K562 (cell line): ENCODE results near the gene SHB. TPM values are rescaled to one million over a fixed set of nuclear protein-coding genes. Genes with fewer than 3 reads are reported as not detected.

Experiments
- CREB1 ChIP-seq, 2 experiments: sonication (generic) in 1 of 2; formaldehyde crosslinking in 1 of 2; IDR thresholded peaks; 2 replicates each; pipeline versions ENCODE4 v1.6.1 to v1.8.0; 2012 to 2022; ENCODE audit warnings: inconsistent platforms in 1 of 2, mild to moderate bottlenecking in 1 of 2, missing genetic modification reagents in 1 of 2, moderate library complexity in 1 of 2
- ESRRB ChIP-seq: fragments of 250-450 bp; sonication (Bioruptor Pico); IDR thresholded peaks from 2 replicates; pipeline ENCODE4 v1.5.0; 2020; ENCODE audit warnings: mild to moderate bottlenecking, moderate library complexity, borderline replicate concordance
- EWSR1 ChIP-seq: fragments of 450-650 bp; IDR thresholded peaks from 2 replicates; pipeline ENCODE4 v1.6.1; 2018; ENCODE audit warnings: borderline replicate concordance, mild to moderate bottlenecking, low read depth, moderate library complexity; ENCODE audit not compliant: partially characterized antibody
- GTF2A2 ChIP-seq: IDR thresholded peaks from 2 replicates; pipeline ENCODE4 v1.6.1; 2016; ENCODE audit warnings: mild to moderate bottlenecking, missing genetic modification characterization, missing compliant biosample characterization
- HDAC2 ChIP-seq: fragments of 450-650 bp; IDR thresholded peaks from 2 replicates; pipeline ENCODE4 v1.6.1; 2016; ENCODE audit warnings: mild to moderate bottlenecking
- IRF2 ChIP-seq: sonication (generic); formaldehyde crosslinking; IDR thresholded peaks from 2 replicates; pipeline ENCODE4 v1.8.1; 2022; ENCODE audit warnings: mild to moderate bottlenecking, missing genetic modification reagents
- KDM1A ChIP-seq, 2 experiments: fragments of 450-650 bp; IDR thresholded peaks; 2 replicates each; pipeline ENCODE4 v1.6.1; 2016; ENCODE audit warnings: mild to moderate bottlenecking in 2 of 2
- KLF1 ChIP-seq: fragments of 450-650 bp; IDR thresholded peaks from 2 replicates; pipeline ENCODE4 v1.6.1; 2016; ENCODE audit warnings: missing genetic modification characterization, missing compliant biosample characterization
- RFX5 ChIP-seq: IDR thresholded peaks from 2 replicates; pipeline ENCODE4 v1.6.1; 2011; ENCODE audit warnings: low read depth, mild to moderate bottlenecking, improper control_type of control experiment, low read length
- SAP30 ChIP-seq: fragments of 200-600 bp; sonication (generic); IDR thresholded peaks from 2 replicates; pipeline ENCODE4 v1.6.1; 2012; ENCODE audit warnings: borderline replicate concordance, low read depth, mild to moderate bottlenecking, moderate library complexity, low read length, control low read depth, inconsistent platforms; ENCODE audit not compliant: insufficient read depth, poor library complexity, severe bottlenecking
- SMARCA5 ChIP-seq: fragments of 450-650 bp; IDR thresholded peaks from 2 replicates; pipeline ENCODE4 v1.6.1; 2016
- SNRNP70 ChIP-seq: fragments of 200-400 bp; formaldehyde crosslinking; optimal IDR thresholded peaks from 2 replicates; pipeline ENCODE3; 2017; ENCODE audit warnings: low read depth, low read length
- TCF7 ChIP-seq: sonication (generic); IDR thresholded peaks from 2 replicates; pipeline ENCODE4 v1.6.1; 2016; ENCODE audit warnings: antibody characterized with exemption, borderline replicate concordance
- YBX1 ChIP-seq: fragments of 450-650 bp; IDR thresholded peaks from 2 replicates; pipeline ENCODE4 v1.7.1; 2016; ENCODE audit warnings: mild to moderate bottlenecking
- ZC3H11A ChIP-seq: IDR thresholded peaks from 2 replicates; pipeline ENCODE4 v1.6.1; 2012; ENCODE audit warnings: low read depth, low read length, improper control_type of control experiment
- ZNF551 ChIP-seq: fragments of 250-450 bp; sonication (Bioruptor Pico); IDR thresholded peaks from 2 replicates; pipeline ENCODE4 v1.5.0; 2021; ENCODE audit warnings: mild to moderate bottlenecking, moderate library complexity
- ZNF766 ChIP-seq: fragments of 200-800 bp; sonication (Bioruptor generic); conservative IDR thresholded peaks from 2 replicates; pipeline ENCODE4 v1.6.1; 2016; ENCODE audit warnings: missing genetic modification characterization, missing compliant biosample characterization
- polyA plus RNA-seq, 8 experiments: library from polyadenylated mRNA; depleted of rRNA in 4 of 8; stranded (reverse) in 5 of 8; unstranded in 3 of 8; fragments of >200 nt; fragmentation: Nextera tagmentation in 2 of 8; fragmentation: Illumina TruSeq in 1 of 8; extraction: Ambion mirVana in 2 of 8; extraction: Trizol in 1 of 8; gene quantifications; 2 replicates each; pipeline versions ENCODE4 v1.2.1 to v1.2.3, GENCODE V29; 2011 to 2014; ENCODE audit warnings: inconsistent platforms in 1 of 8, missing spikeins in 1 of 8
- total RNA-seq, 7 experiments: library from RNA; depleted of rRNA in 6 of 7; stranded (reverse); fragments of >200 nt in 6 of 7; fragmentation: Illumina TruSeq in 2 of 7; extraction: Trizol in 2 of 7; gene quantifications; 2 replicates each; pipeline versions ENCODE4 v1.2.1 to v1.2.3, GENCODE V29; 2011 to 2021; ENCODE audit warnings: low replicate concordance in 1 of 7
- TF ChIP-seq, protein P1 (sequence below): fragments of 250-450 bp; sonication (Bioruptor Pico); IDR thresholded peaks from 2 replicates; pipeline ENCODE4 v1.9.0; 2021; ENCODE audit warnings: mild to moderate bottlenecking, inconsistent platforms
- TF ChIP-seq, protein P2 (sequence below), 2 experiments: fragments of 450-650 bp; conservative IDR thresholded peaks; 2 replicates each; pipeline ENCODE4 v1.6.1; 2017; ENCODE audit warnings: mild to moderate bottlenecking in 2 of 2, moderate library complexity in 2 of 2
- TF ChIP-seq, protein P3 (sequence below), 2 experiments: fragments of 450-650 bp in 1 of 2; sonication (generic) in 1 of 2; formaldehyde crosslinking in 1 of 2; IDR thresholded peaks in 1 of 2; conservative IDR thresholded peaks in 1 of 2; 2 replicates each; pipeline versions ENCODE4 v1.6.1 to v1.8.1; 2016 to 2023; ENCODE audit warnings: mild to moderate bottlenecking in 2 of 2, moderate library complexity in 2 of 2, inconsistent platforms in 1 of 2, missing genetic modification reagents in 1 of 2
- TF ChIP-seq, protein P4 (sequence below): fragments of 450-650 bp; IDR thresholded peaks from 2 replicates; pipeline ENCODE4 v1.6.1; 2016; ENCODE audit warnings: antibody characterized with exemption

SHB gene
- total and polyA plus RNA-seq, 9 of the 15 experiments (the other 6 are each of a cell fraction or from before 2014, with no cell fraction given) = 0.78 to 16.0 (median 5.3) TPM

DNA sequence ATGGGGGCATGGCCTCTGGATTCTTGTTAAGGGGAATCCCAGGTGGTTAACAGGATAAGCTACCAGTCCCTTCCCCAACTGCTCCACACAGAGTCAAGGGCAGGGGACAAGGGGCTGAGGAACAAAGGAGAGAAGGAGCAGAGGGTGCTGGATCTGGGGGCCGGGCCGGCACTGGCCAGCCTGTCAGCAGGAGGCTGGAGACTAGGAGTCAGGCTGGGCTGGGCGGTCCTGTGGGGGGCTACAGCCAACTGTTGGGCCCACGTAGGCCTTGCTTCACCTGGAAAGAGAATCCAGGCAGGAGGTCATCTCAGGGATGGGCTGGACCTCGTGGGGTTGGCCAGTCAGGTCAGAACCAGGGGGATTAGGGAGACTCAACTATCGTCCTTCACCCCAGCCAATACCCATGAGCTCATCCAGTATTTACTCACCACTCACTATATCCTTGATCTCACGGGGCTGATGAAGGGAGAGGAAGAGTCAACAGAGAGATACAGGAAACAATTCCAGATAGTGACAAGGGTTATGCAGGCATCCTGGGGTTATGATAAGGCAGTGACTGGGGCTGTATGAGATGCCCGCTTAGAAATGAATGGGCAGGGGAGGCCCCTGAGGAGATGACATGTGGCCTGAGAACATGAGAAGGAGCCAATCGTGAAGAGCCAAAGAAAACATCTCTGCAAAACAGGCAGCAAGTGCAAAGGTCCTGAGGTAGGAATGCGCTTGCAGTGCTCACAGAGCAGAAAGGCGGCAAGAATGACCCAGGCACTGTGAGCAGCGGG is 117.2 kb downstream of the SHB start (continued):
- no peak for TF ChIP-seq ZNF766
- TF ChIP-seq YBX1 = no peak
- TF ChIP-seq EWSR1 = no peak
- no peak for TF ChIP-seq TCF7
- TF ChIP-seq ZC3H11A = no peak
- no peak for TF ChIP-seq CREB1 (IDR thresholded peaks at IDR 0.05)
- no peak for TF ChIP-seq CREB1 (CRISPR knock-in tag; IDR thresholded peaks at IDR 0.05)
- peak; percentile 85 for TF ChIP-seq SMARCA5
- TF ChIP-seq, protein P1, sequence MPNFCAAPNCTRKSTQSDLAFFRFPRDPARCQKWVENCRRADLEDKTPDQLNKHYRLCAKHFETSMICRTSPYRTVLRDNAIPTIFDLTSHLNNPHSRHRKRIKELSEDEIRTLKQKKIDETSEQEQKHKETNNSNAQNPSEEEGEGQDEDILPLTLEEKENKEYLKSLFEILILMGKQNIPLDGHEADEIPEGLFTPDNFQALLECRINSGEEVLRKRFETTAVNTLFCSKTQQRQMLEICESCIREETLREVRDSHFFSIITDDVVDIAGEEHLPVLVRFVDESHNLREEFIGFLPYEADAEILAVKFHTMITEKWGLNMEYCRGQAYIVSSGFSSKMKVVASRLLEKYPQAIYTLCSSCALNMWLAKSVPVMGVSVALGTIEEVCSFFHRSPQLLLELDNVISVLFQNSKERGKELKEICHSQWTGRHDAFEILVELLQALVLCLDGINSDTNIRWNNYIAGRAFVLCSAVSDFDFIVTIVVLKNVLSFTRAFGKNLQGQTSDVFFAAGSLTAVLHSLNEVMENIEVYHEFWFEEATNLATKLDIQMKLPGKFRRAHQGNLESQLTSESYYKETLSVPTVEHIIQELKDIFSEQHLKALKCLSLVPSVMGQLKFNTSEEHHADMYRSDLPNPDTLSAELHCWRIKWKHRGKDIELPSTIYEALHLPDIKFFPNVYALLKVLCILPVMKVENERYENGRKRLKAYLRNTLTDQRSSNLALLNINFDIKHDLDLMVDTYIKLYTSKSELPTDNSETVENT (CRISPR knock-in tag) = no peak
- no peak for TF ChIP-seq GTF2A2 (tag)
- no peak for TF ChIP-seq SAP30
- TF ChIP-seq SNRNP70 = no peak
- no peak for TF ChIP-seq RFX5
- no peak for TF ChIP-seq KLF1 (tag)
- TF ChIP-seq, protein P2, sequence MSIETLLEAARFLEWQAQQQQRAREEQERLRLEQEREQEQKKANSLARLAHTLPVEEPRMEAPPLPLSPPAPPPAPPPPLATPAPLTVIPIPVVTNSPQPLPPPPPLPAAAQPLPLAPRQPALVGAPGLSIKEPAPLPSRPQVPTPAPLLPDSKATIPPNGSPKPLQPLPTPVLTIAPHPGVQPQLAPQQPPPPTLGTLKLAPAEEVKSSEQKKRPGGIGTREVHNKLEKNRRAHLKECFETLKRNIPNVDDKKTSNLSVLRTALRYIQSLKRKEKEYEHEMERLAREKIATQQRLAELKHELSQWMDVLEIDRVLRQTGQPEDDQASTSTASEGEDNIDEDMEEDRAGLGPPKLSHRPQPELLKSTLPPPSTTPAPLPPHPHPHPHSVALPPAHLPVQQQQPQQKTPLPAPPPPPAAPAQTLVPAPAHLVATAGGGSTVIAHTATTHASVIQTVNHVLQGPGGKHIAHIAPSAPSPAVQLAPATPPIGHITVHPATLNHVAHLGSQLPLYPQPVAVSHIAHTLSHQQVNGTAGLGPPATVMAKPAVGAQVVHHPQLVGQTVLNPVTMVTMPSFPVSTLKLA (conservative IDR thresholded peaks at IDR 0.05) = no peak
- TF ChIP-seq KDM1A (IDR thresholded peaks at IDR 0.05) = peak; percentile 51 to 72
- TF ChIP-seq, protein P3, sequence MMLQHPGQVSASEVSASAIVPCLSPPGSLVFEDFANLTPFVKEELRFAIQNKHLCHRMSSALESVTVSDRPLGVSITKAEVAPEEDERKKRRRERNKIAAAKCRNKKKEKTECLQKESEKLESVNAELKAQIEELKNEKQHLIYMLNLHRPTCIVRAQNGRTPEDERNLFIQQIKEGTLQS (IDR thresholded peaks at IDR 0.05) = peak; percentile 31; the same call in 1 of the 2 replicates
- TF ChIP-seq, protein P3 (CRISPR knock-in tag; conservative IDR thresholded peaks at IDR 0.05) = no peak
- TF ChIP-seq, protein P4, sequence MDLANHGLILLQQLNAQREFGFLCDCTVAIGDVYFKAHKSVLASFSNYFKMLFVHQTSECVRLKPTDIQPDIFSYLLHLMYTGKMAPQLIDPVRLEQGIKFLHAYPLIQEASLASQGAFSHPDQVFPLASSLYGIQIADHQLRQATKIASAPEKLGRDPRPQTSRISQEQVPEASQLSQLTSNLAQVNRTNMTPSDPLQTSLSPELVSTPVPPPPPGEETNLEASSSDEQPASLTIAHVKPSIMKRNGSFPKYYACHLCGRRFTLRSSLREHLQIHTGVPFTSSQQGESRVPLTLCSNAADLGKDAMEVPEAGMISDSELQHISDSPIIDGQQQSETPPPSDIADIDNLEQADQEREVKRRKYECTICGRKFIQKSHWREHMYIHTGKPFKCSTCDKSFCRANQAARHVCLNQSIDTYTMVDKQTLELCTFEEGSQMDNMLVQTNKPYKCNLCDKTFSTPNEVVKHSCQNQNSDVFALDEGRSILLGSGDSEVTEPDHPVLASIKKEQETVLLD = no peak
- no peak for TF ChIP-seq ZNF551 (CRISPR knock-in tag)
- TF ChIP-seq IRF2 (CRISPR knock-in tag) = no peak
- TF ChIP-seq ESRRB (CRISPR knock-in tag) = no peak
- 0 out of 2 replicates have a peak, but pooled peaks have one; percentile 39 for TF ChIP-seq HDAC2
